Neural progenitor cell (in vitro differentiated cells): Measurements from ENCODE around the gene RGS5.

ENCODE experiments used
- EZH2 ChIP-seq: fragments of 200-600 bp; sonication (generic); IDR thresholded peaks from 2 replicates; pipeline ENCODE4 v1.6.1; 2017; ENCODE audit warnings: antibody characterized with exemption, mild to moderate bottlenecking, moderate library complexity
- EZH2phosphoT487 ChIP-seq: fragments of 200-600 bp; sonication (generic); IDR thresholded peaks from 2 replicates; pipeline ENCODE4 v1.6.1; 2017; ENCODE audit warnings: antibody characterized with exemption
- TF ChIP-seq, protein P1 (sequence below): fragments of 200-600 bp; sonication (generic); IDR thresholded peaks from 2 replicates; pipeline ENCODE4 v1.5.1; 2017; ENCODE audit warnings: antibody characterized with exemption, mild to moderate bottlenecking

DNA sequence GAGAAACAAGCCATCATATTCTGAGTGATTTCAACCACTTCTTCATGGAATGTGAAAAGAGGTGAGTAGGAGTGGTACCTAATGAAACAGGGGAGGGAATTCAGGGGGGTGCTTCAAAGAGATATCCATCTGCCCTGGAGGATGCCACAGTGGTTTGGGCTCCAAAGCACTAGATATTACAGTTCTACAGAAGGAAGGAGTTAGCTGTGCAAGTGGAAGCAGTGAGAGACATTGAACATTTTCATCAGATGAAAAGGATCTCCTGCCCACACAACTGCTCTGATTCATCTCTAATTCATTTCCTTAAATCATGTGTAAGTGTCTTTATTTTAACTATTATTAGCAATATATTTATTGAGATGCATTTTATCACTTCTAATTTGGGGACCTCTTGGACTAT, 2.8 kb upstream of the RGS5 start:
- TF ChIP-seq, protein P1, sequence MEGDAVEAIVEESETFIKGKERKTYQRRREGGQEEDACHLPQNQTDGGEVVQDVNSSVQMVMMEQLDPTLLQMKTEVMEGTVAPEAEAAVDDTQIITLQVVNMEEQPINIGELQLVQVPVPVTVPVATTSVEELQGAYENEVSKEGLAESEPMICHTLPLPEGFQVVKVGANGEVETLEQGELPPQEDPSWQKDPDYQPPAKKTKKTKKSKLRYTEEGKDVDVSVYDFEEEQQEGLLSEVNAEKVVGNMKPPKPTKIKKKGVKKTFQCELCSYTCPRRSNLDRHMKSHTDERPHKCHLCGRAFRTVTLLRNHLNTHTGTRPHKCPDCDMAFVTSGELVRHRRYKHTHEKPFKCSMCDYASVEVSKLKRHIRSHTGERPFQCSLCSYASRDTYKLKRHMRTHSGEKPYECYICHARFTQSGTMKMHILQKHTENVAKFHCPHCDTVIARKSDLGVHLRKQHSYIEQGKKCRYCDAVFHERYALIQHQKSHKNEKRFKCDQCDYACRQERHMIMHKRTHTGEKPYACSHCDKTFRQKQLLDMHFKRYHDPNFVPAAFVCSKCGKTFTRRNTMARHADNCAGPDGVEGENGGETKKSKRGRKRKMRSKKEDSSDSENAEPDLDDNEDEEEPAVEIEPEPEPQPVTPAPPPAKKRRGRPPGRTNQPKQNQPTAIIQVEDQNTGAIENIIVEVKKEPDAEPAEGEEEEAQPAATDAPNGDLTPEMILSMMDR, result no peak
- TF ChIP-seq EZH2 (no peak), EZH2phosphoT487 (no peak)
